ENCODE results near the gene GNAQ.
"Not testable (repeated sequence)": the region's sequence is repeated elsewhere in the genome, so short reads cannot be mapped to it uniquely, and the experiment has no call there.

Gene GNAQ

DNA sequence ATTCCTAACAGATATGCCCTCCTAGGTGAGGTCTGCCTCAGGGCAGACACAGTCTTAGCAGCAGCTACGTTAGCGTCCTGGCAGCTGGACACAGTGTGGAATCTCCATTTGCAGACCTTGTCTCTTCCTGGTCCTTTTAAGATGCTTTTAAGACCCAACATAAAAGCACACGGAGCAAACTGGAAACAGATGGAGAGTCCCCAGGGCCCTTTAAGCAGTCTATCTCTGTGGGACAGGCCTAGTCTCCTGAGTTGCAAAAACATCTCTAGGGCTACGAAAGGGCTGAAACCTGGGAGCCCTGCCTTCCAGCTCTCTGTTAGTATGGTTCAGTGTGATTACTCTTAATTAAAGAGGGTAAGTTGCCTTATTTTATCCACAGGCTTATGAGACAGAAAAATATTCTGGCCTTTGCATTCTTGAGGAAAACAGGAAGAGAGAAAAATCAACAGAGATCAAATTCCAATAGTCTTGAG lies 317.5 kb downstream of the GNAQ start:
- DNase-seq, result no peak

DNA sequence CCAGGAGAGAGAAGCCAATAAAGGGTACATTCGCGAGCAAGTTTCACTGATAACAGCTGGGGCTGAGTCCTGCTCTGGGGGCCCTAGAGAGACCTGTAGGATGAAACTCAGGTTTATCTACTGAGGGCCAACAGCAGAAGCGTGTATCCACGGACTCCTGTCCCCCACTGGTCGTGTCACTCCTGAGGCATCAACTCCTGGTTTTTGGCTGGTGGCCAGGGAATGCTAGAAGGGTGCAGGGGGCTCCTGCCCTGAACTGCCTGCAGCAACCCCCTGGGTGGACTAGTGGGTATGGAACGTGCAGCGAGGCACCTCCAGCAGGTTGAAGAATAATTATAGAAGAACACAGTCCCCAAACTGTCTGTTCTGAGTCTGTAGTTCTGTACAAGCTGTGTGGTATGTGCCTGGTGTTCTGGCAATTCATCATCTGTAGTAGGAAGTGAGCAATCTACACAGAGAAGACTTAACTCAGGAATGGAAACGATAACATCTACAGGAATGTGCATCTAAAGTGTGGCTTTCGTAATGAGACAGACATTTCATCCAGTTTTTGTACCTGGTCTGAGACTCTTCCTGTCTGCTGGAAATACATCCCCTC lies 319.0 kb downstream of the GNAQ start:
- no peak for DNase-seq

DNA sequence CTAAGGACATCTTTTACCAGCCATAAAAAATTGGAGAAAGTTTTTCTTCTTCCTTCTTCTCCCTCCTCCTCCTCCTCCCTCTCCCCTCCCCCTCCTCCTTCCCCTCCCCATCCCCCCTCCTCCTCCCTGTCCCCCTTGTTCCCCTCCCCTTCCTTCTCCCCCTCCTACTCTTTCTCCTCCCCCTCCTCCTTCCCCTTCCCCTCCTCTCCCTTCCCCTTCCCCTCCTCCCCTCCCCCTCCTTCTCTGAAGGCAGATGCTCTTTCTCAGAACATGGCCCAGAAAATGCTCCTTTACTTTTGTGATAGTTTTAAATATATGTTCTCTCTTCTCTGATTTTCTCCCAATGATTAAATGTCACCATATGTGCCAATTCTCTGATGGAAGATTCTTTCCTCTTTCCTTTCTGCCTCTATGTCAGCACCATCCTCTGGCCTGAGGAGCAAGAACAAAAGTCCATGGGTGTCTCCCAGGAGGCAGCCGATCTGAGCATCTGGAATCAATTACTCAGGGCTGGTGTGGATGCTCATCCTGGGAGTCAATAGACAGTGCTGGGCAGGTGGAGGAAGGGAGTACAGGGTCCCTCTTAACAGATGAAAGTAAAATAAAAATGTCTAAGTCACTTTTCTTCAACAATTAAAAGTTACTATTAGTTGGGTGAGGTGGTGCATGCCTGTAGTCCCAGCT lies 320.5 kb downstream of the GNAQ start:
- DNase-seq, result no peak

DNA sequence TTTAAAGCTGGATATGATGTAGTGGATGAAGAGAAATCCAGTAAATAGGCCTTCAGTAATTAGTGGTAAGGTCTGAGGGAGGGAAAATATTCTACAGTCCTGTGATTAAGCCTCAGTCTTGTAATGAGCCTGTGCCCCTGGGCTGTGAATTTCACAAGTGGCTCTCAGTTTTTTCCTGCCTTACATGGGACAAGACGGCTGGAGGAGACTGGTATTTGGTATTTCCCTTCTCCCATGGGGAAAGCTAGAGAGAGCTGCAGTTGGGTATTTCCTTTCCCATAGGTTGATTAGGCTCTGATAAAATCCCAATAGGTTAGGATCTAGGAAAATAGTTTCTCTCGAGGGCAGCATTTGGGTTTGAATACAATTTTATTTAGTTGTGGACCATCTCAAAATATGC lies 321.3 kb downstream of the GNAQ start:
- no peak for DNase-seq

- no peak for DNase-seq
Observed at GRCh38 chr9:77708064-77708815, 323.4 kb downstream of the GNAQ start.

GRCh38 chr9:77707383-77708063 lies 324.1 kb downstream of the GNAQ start:
- DNase-seq, result no peak

GRCh38 chr9:77705636-77706035 lies 326.0 kb downstream of the GNAQ start:
- no peak for DNase-seq

- DNase-seq, result not testable (repeated sequence)
Observed at GRCh38 chr9:77702521-77703390, 328.9 kb downstream of the GNAQ start.

DNA sequence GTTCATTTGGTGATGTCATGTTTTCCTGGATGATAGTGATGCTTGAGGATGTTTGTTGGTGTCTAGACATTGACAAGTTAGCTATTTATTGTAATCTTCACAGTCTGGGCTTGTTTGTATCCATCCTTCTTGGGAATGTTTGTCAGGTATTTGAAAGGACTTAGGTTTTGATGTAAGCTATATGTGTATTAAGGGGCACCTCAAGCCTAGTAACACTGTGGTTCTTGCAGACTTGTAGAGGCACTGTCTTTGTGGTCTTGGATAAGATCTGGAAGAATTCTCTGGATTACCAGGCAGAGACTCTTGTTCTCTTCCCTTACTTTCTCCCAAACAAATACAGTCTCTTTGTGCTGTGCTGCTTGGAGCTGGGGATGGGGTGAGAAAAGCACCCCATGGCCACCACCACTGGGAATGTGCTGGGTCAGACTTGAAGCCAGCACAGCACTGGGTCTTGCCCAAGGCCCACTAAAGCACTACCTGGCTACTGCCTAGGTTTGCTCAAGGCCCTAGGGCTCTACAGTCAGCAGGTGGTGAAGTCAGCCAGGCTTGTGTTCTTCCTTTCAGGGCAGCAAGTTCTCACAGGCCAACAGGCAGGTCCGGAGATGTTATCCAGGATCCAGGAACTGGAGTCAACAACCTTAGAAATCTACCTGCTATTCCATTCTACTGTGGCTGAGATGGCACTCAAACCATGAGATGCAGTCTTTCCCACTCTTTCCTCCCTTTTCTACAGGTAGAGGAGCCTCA lies 334.2 kb downstream of the GNAQ start:
- DNase-seq, result no peak

DNA sequence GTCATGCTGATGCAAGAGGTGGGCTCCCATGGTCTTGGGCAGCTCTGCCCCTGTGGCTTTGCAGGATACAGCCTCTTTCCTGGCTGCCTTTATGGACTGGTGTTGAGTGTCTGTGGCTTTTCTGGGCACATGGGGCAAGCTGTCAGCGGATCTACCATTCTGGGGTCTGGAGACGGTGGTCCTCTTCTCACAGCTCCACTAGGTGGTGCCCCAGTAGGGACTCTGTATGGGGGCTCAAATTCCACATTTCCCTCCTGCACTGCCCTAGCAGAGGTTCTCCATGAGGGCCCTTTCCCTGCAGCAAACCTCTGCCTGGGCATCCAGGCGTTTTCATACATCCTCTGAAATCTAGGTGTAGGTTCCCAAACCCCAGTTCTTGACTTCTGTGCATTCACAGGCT lies 340.9 kb downstream of the GNAQ start:
- not testable (repeated sequence) for DNase-seq

DNA sequence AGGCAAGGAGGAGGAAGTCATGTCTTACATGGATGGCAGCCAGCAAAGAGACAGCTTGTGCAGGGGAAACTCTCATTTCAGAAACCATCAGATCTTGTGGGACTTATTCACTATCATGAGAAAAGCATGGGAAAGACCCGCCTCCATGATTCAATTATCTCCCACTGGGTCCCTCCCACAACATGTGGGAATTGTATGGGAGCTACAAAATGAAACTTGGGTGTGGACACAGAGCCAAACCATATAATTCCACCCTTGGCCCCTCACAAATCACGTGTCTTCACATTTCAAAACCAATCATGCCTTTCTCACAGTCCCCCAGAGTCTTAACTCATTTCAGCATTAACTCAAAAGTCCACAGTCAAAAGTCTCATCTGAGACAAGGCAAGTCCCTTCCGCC lies 341.5 kb downstream of the GNAQ start:
- not testable (repeated sequence) for DNase-seq

DNA sequence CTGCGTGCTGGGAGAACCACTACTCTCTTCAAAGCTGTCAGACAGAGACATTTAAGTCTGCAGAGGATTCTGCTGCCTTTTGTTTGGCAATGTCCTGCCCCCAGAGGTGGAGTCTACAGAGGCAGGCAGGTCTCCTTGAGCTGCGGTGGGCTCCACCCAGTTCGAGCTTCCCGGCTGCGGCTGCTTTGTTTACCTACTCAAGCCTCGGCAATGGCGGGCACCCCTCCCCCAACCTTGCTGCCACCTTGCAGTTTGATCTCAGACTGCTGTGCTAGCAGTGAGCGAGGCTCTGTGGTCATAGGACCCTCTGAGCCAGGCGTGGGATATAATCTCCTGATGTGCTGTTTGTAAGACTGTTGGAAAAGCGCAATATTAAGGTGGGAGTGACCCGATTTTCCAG lies 343.9 kb downstream of the GNAQ start:
- not testable (repeated sequence) for DNase-seq

GRCh38 chr9:77680581-77680980 lies 351.0 kb downstream of the GNAQ start:
- DNase-seq, result no peak

DNA sequence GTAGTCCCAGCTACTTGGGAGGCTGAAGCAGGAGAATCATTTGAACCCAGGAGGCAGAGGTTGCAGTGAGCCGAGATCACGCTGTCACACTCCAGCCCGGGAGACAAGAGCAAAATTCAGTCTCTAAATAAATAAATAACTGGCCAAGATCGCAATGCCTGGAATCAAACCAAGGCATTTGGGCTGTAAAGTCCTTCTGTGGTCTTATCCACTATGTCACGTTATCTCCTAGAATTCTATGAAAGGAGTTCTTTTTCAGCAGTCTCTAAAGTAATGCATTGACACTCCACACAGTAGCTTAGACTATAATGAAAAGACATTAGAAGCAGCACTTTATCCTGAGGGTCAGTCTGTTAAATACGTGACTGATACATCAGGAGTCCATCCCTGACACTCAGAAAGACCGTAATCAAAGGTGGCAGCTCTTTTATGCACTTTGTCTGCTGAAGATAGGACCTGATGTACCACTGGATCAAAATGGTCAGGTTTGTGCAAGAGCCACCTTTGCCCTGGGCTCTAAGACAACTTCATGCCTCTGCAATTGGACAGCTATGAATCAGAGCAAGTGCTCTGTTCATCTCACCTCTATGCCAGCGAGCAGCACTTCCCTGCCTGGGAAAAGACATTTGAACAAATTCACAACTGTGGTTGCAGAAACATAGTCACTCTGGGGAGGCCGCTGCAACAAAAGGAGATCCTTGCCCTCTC lies 351.8 kb downstream of the GNAQ start:
- no peak for DNase-seq

- no peak for DNase-seq
Observed at GRCh38 chr9:77679088-77679487, 352.5 kb downstream of the GNAQ start.

GRCh38 chr9:77677957-77678535 lies 353.6 kb downstream of the GNAQ start:
- DNase-seq, result no peak

- DNase-seq, result no peak
Observed at GRCh38 chr9:77677397-77677796, 354.2 kb downstream of the GNAQ start.

- DNase-seq, result no peak
Observed at GRCh38 chr9:77673941-77674791, 357.4 kb downstream of the GNAQ start.

DNA sequence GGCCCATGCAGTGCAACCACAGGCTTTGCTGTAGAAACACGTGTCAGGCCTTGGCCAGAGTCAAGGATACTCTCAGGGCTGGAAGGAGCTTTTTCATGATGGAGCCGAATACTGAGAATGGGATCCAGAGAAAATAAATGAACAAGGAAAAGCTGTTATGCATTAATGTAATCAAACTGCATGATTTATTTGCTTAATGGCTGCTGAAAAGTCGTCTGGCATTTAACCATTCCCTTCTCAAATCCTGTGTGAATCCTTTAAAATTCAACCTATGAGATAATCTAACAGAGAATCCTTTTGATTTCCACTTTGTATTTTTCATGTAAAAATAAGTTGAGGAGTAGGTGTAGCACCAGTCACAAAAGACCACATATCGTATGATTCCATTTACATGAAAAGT lies 359.4 kb downstream of the GNAQ start:
- DNase-seq, result no peak

- DNase-seq, result no peak
Observed at GRCh38 chr9:77667151-77667550, 364.5 kb downstream of the GNAQ start.

All from activated T-cell treated with anti-CD3 and anti-CD28 coated beads, Interleukin-2, amount 50 U/mL, for 48 hours (primary cell).